GM18873 (cell line): Measurements from ENCODE around the gene MARCHF10.

Experiments used
- ATAC-seq: cut with Tn5 transposase; IDR thresholded peaks from one replicate; pipeline ENCODE4 v1.9.1; 2021; ENCODE audit warnings: mild to moderate bottlenecking, moderate library complexity, moderate number of reproducible peaks; ENCODE audit not compliant: unreplicated experiment, low FRiP score

The MARCHF10 gene

DNA sequence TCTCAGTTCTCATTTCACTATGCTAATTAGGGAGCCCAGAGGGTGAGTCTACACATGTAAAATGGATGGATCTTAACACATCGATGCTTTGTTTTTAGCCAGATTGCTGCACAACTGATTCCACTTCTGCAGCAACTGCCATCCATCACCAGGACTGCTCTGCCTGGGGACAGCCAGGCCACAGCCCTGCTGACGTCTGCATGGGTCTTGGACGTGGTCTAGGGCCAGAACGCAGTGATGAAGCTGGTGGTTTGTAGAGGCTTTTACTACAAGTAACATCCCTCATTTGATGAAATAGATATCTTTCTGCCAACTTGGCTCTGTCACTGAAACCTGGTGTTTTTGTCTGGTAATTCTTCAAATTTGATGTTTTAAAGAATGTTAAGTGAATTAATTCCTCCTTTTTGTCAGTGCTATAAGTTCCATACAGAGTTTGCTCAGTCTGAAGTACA lies 50.6 kb downstream of the MARCHF10 start:
- no peak for ATAC-seq

DNA sequence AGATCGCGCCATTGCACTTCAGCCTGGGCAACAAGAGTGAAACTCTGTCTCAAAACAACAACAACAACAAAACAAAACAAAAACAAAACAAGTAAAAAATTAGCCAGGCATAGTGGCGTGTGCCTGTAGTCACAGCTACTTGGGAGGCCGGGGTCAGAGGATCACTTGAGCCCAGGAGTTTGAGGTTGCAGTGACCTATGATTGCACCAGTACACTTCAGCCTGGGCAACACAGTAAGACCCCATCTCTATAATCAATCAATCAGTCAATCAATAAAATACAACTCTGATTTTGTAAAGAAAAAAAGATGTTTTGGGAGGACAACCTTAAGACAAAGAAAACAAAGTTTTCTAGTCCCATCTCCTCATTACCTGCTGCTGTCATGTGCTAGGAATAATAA lies 51.9 kb downstream of the MARCHF10 start:
- ATAC-seq: no peak

DNA sequence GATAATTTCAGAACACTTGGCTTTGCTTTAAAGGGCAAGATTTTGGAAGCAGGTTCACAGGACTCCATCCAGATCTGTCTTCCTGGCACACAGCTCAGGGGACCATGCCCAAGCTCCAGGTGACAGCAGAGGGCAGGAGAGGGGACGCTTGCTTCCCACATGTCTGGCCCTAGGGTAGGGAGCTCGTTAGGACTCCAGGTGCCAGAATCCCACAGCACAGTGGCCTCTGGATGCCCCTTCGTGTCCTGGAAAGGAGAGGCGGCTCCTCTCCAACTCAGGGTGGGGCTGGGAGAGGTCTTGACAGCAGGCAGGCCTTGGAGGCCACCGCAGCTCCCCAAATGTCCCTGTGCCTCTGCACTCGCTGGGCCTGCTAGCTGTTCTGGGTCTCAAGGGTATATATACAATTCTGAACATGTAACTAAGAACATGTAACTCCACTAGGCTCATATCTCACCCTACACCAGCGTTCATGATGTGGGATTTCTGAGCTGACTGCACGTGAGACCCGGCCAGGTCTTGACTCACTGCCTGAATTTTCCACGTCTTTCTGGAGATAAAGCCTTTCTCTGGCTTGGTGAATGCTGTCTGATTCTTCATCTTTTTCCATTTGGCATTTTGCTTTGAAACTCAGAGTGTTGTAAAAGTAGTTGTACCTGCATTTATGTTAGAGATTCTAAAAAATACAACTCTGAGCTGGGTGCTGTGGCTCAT lies 52.8 kb downstream of the MARCHF10 start:
- no peak for ATAC-seq

- ATAC-seq: no peak
These were observed 53.5 kb downstream of the MARCHF10 start for GRCh38 chr17:62754631-62755030.

DNA sequence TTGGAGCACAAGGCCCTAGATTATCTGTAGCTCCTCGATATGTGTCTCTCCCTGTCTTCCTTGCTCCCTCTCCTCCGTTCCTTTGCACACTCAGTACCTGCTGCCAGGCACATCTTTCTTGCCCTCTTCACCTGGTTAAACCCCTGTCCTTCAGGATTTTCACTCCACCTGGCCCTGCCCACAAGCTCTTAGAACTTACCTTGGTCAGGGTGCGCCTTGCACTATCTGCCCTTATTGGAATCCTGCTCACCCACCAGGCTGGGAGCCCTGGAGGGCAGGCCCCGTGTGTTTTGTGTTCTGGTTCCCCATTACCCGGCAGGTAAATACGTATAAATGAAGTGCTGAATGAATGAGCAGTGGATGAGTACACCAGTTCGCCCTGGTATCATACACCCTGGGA lies 54.6 kb downstream of the MARCHF10 start:
- ATAC-seq: no peak

- no peak for ATAC-seq
These were observed 56.9 kb downstream of the MARCHF10 start for GRCh38 chr17:62751060-62751691.

DNA sequence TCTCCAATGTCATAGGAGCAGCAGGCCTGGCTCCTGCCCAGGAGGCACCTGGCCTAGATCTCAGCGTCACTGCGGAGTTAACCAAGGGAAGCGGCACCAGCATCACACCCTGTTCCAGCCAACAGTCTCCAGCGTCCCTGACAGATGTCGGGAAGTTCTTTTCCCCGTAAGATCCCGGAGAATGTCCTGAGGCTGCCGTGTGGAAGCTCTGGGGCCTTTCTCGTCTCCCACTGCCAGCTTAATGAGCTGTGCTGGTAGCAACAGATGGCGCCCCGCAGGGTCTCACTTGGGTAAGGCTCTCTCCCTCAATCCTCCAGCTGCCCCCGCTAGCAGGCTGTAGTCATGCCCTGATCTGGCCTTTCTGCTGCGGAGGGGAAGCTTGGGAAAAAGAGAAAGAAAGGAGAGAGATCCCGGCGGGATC lies 57.5 kb downstream of the MARCHF10 start:
- ATAC-seq: no peak

GRCh38 chr17:62749926-62750325 lies 58.2 kb downstream of the MARCHF10 start:
- no peak for ATAC-seq

GRCh38 chr17:62746941-62747340 lies 61.2 kb downstream of the MARCHF10 start:
- ATAC-seq: no peak

DNA sequence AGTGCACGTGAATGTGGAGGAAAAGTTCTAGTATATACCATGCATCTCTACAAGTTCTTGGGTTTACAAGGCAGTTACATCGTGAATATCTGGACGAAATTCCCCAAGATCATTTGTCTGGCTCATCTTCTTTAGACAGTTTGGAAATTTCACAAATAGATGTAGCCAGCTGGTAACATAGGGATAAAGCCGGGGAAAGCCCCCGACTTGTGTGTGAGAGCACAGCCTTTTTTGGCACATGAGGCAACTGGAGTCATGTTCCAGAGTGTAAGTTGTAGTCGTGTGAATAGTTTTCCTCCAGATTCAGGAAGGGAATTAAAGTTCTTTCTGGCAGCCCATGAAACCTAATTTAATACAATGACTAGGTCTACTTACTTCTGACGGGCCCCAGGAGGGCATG lies 62.3 kb downstream of the MARCHF10 start:
- ATAC-seq: no peak

- ATAC-seq: no peak
These were observed 63.9 kb downstream of the MARCHF10 start for GRCh38 chr17:62744259-62744658.

DNA sequence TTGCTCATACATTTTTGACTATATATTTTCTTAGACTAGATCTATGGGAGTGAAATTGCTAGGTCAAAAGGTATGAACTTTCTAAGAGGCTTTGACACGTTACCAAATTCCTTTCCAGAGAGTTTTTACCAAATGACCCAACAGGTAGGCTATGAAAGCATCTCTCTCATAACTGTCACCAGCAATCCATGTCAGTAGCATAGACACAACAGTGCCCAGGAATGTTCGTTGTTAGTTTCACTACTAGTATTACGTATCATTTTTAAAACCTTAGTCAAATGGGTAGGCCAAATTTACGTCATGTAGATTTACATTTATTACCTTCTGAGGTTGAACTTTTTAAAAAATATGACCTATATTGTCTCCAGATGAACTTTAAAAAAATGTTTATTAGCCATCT lies 66.8 kb downstream of the MARCHF10 start:
- no peak for ATAC-seq

GRCh38 chr17:62739645-62740388 lies 68.3 kb downstream of the MARCHF10 start:
- ATAC-seq: no peak

GRCh38 chr17:62738281-62738680 lies 69.8 kb downstream of the MARCHF10 start:
- no peak for ATAC-seq

DNA sequence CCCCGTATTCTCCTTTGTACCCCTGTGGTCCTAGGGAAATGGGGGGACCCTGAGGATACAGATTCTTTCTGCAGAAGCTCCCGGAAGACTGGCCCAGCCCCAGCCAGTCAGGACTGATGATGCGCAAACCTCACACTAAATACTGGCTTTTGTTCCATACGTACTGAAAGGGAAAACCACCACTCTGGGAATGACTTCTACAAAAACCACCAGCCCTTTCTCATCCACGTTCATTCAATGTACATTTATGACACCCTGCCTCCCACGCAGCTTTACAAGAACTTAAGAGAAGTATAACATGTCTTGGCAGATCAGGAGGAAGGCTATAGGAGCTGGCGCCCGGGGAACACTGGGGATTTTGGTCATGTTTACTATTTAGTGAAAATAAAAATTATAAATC lies 70.6 kb downstream of the MARCHF10 start:
- ATAC-seq: no peak

- no peak for ATAC-seq
These were observed 73.0 kb downstream of the MARCHF10 start for GRCh38 chr17:62735044-62735651.

GRCh38 chr17:62732125-62732524 lies 76.0 kb downstream of the MARCHF10 start:
- no peak for ATAC-seq

- ATAC-seq: no peak
These were observed 80.0 kb downstream of the MARCHF10 start for GRCh38 chr17:62727916-62728672.

GRCh38 chr17:62725791-62726249 lies 82.3 kb downstream of the MARCHF10 start:
- no peak for ATAC-seq
